WI38 (cell line): ENCODE measurements around the gene NTNG2.
A peak's percentile ranks its signal among the peaks of the same experiment; 100 is the strongest.

Experiments used
- H3K4me3 ChIP-seq: 2 replicates; pipeline ENCODE4 v1.5.1; 2011; ENCODE audit warnings: low read depth, mild to moderate bottlenecking, control low read depth, low read length
- CTCF ChIP-seq: IDR thresholded peaks from 2 replicates; pipeline ENCODE4 v1.5.1; 2012; ENCODE audit warnings: low read depth, mild to moderate bottlenecking, control low read depth, low read length

The NTNG2 gene

GRCh38 chr9:132156262-132156661, 5.6 kb upstream of the NTNG2 start:
- no peak for TF ChIP-seq CTCF
- no peak overlapping the region for H3K4me3 ChIP-seq

- TF ChIP-seq CTCF, result no peak
- no peak overlapping the region for H3K4me3 ChIP-seq
Observed at GRCh38 chr9:132157347-132158116, 4.3 kb upstream of the NTNG2 start.

- TF ChIP-seq CTCF, result no peak
- H3K4me3 ChIP-seq, result peak overlapping the region; percentile 69
Observed at GRCh38 chr9:132160802-132161742, 786 bp upstream of the NTNG2 start.

- H3K4me3 ChIP-seq, result peak overlapping the region; percentile 69
- TF ChIP-seq CTCF, result no peak
Observed at GRCh38 chr9:132162764-132163456, 1.1 kb downstream of the NTNG2 start.

GRCh38 chr9:132163457-132163875, 1.6 kb downstream of the NTNG2 start:
- peak overlapping the region; percentile 69 for H3K4me3 ChIP-seq
- no peak for TF ChIP-seq CTCF

- no peak overlapping the region for H3K4me3 ChIP-seq
- no peak for TF ChIP-seq CTCF
Observed at GRCh38 chr9:132163876-132164603, 2.2 kb downstream of the NTNG2 start.
